HepG2 (cell line): ENCODE data around the gene DCTN1. TPM values are rescaled to one million over a fixed set of nuclear protein-coding genes. Genes with fewer than 3 reads are reported as not detected.

Experiments
- AGO1 ChIP-seq: fragments of 200-400 bp; formaldehyde crosslinking; IDR thresholded peaks from 2 replicates; pipeline ENCODE4 v1.6.1; 2017; ENCODE audit warnings: mild to moderate bottlenecking, low read depth, low read length, moderate library complexity; ENCODE audit not compliant: poor library complexity, severe bottlenecking
- ARID2 ChIP-seq: sonication (generic); formaldehyde crosslinking; IDR thresholded peaks from 2 replicates; pipeline ENCODE4 v1.8.1; 2022; ENCODE audit warnings: mild to moderate bottlenecking, missing genetic modification reagents, borderline replicate concordance
- ASH2L ChIP-seq: fragments of 300-600, 200-600 bp; sonication (generic); IDR thresholded peaks from 2 replicates; pipeline ENCODE4 v1.7.0; 2017; ENCODE audit warnings: low read depth, mild to moderate bottlenecking, moderate library complexity, mixed read lengths, low read length; ENCODE audit not compliant: insufficient read length
- CENPT ChIP-seq: sonication (generic); formaldehyde crosslinking; IDR thresholded peaks from 2 replicates; pipeline ENCODE4 v1.8.0; 2022; ENCODE audit warnings: low read depth, mild to moderate bottlenecking, moderate library complexity, missing genetic modification reagents
- GLI4 ChIP-seq: sonication (generic); formaldehyde crosslinking; IDR thresholded peaks from 2 replicates; pipeline ENCODE4 v1.5.1; 2020; ENCODE audit warnings: missing genetic modification reagents, mild to moderate bottlenecking, moderate library complexity, borderline replicate concordance
- KIAA2018 ChIP-seq: sonication (generic); formaldehyde crosslinking; IDR thresholded peaks from 2 replicates; pipeline ENCODE4 v1.5.0; 2020; ENCODE audit warnings: mild to moderate bottlenecking, missing genetic modification reagents, borderline replicate concordance
- MATR3 ChIP-seq: sonication (generic); formaldehyde crosslinking; IDR thresholded peaks from 2 replicates; pipeline ENCODE4 v1.4.0; 2020; ENCODE audit warnings: missing genetic modification reagents
- MED13 ChIP-seq: sonication (generic); formaldehyde crosslinking; IDR thresholded peaks from 2 replicates; pipeline ENCODE4 v1.5.0; 2020; ENCODE audit warnings: missing genetic modification reagents
- RBM22 ChIP-seq: fragments of 200-400 bp; formaldehyde crosslinking; optimal IDR thresholded peaks from 2 replicates; pipeline ENCODE3; 2017; ENCODE audit warnings: mild to moderate bottlenecking, low read length, moderate library complexity
- REPIN1 ChIP-seq: sonication (generic); formaldehyde crosslinking; IDR thresholded peaks from 2 replicates; pipeline ENCODE4 v1.8.0; 2022; ENCODE audit warnings: missing genetic modification reagents, low read depth, mild to moderate bottlenecking, borderline replicate concordance
- RNF2 ChIP-seq: fragments of 450-650 bp; conservative IDR thresholded peaks from 2 replicates; pipeline ENCODE4 v1.6.1; 2016; ENCODE audit warnings: low read depth
- TMF1 ChIP-seq: sonication (generic); formaldehyde crosslinking; IDR thresholded peaks from 2 replicates; pipeline ENCODE4 v1.8.1; 2022; ENCODE audit warnings: low read depth, missing genetic modification reagents
- ZBTB3 ChIP-seq: sonication (generic); formaldehyde crosslinking; IDR thresholded peaks from 2 replicates; pipeline ENCODE4 v1.4.0; 2020; ENCODE audit warnings: low read depth, mild to moderate bottlenecking, moderate library complexity, missing genetic modification reagents, borderline replicate concordance
- ZNF326 ChIP-seq: sonication (generic); formaldehyde crosslinking; IDR thresholded peaks from 2 replicates; pipeline ENCODE4 v1.4.0; 2020; ENCODE audit warnings: missing genetic modification reagents, borderline replicate concordance
- ZNF782 ChIP-seq: sonication (generic); formaldehyde crosslinking; IDR thresholded peaks from 2 replicates; pipeline ENCODE4 v1.4.0; 2020; ENCODE audit warnings: missing genetic modification reagents, mild to moderate bottlenecking, borderline replicate concordance
- polyA plus RNA-seq, 8 experiments: library from polyadenylated mRNA; depleted of rRNA in 3 of 8; stranded (reverse) in 7 of 8; unstranded in 1 of 8; fragments of >200 nt; fragmentation: Illumina TruSeq in 4 of 8; extraction: Trizol in 4 of 8; gene quantifications; 2 replicates each; pipeline versions ENCODE4 v1.2.1 to v1.2.3, GENCODE V29; 2011 to 2016; ENCODE audit warnings: low read depth in 4 of 8, missing spikeins in 1 of 8, mixed read lengths in 1 of 8; ENCODE audit not compliant: insufficient read depth in 1 of 8
- total RNA-seq, 5 experiments: library from RNA; depleted of rRNA; stranded (reverse); fragments of >200 nt; fragmentation: Illumina TruSeq; extraction: Trizol; gene quantifications; 2 replicates each; pipeline ENCODE4 v1.2.3, GENCODE V29; 2016; ENCODE audit warnings: low read depth in 1 of 5

Gene DCTN1
- total and polyA plus RNA-seq, 2 of the 13 experiments (the other 11 are each of a cell fraction or from before 2014, with no cell fraction given): 73.2 to 122 TPM

GRCh38 chr2:74423231-74424095, 43.4 kb upstream of the DCTN1 start (continued):
- TF ChIP-seq GLI4 (CRISPR knock-in tag) (no peak), AGO1 (peak; percentile 95), ZNF326 (CRISPR knock-in tag) (peak; percentile 62; the same call in 1 of the 2 replicates), ARID2 (CRISPR knock-in tag) (peak; percentile 25; the same call in 1 of the 2 replicates), RBM22 (peak; percentile 32), TMF1 (peak; percentile 57; the same call in 1 of the 2 replicates), RNF2 (no peak), KIAA2018 (CRISPR knock-in tag) (no peak), ZBTB3 (CRISPR knock-in tag) (no peak), MED13 (CRISPR knock-in tag) (no peak), ZNF782 (CRISPR knock-in tag) (no peak), CENPT (CRISPR knock-in tag) (0 out of 2 replicates have a peak, but pooled peaks have one; percentile 68), REPIN1 (CRISPR knock-in tag) (peak; percentile 28; the same call in 1 of the 2 replicates), ASH2L (no peak), MATR3 (CRISPR knock-in tag) (no peak)
